Transverse colon (tissue), 4 donors: ENCODE data around the gene ATP5PF. TPM values are rescaled to one million over a fixed set of nuclear protein-coding genes. Genes with fewer than 3 reads are reported as not detected.
"Not testable (repeated sequence)": the region's sequence is repeated elsewhere in the genome, so short reads cannot be mapped to it uniquely, and the experiment has no call there.

Experiments
- DNase-seq: peaks from one replicate; pipeline ENCODE4 v3.0.0-alpha.2; 2019
- H3K27ac ChIP-seq, 4 donors: fragments of 200-600 bp; sonication (generic); 2 replicates each; pipeline ENCODE4 v1.5.1; 2016 to 2018; ENCODE audit warnings: inconsistent platforms in 4 of 4
- H3K27me3 ChIP-seq: fragments of 200-600 bp; sonication (generic); 2 replicates; pipeline ENCODE4 v1.5.1; 2017; ENCODE audit warnings: inconsistent platforms
- H3K36me3 ChIP-seq, 4 donors: fragments of 200-600 bp; sonication (generic); 2 replicates each; pipeline ENCODE4 v1.5.1; 2017 to 2019; ENCODE audit warnings: inconsistent platforms in 4 of 4
- H3K4me1 ChIP-seq, 4 donors: fragments of 200-600 bp; sonication (generic); 2 replicates each; pipeline ENCODE4 v1.5.1; 2017 to 2020; ENCODE audit warnings: inconsistent platforms in 4 of 4
- H3K4me3 ChIP-seq, 4 donors: fragments of 200-600 bp; sonication (generic); 1 replicate in 1 of 4; 2 replicates in 3 of 4; pipeline versions ENCODE4 v1.5.1 to v1.6.1; 2017 to 2019; ENCODE audit warnings: inconsistent platforms in 4 of 4
- H3K9me3 ChIP-seq, 2 donors: fragments of 200-600 bp; sonication (generic); 2 replicates each; pipeline ENCODE4 v1.5.1; 2017 to 2019; ENCODE audit warnings: inconsistent platforms in 2 of 2
- EP300 ChIP-seq: sonication (generic); formaldehyde crosslinking; IDR thresholded peaks from one replicate; pipeline ENCODE4 v1.6.1; 2017; ENCODE audit warnings: antibody characterized with exemption, low read depth
- POLR2A ChIP-seq: fragments of 450-650 bp; IDR thresholded peaks from one replicate; pipeline ENCODE4 v1.6.1; 2016; ENCODE audit warnings: antibody characterized with exemption, mild to moderate bottlenecking, moderate library complexity
- POLR2AphosphoS5 ChIP-seq, 3 donors: sonication (generic); formaldehyde crosslinking; IDR thresholded peaks; one replicate each; pipeline ENCODE4 v1.6.1; 2016; ENCODE audit warnings: antibody characterized with exemption in 3 of 3
- WGBS, 2 donors: methylation state at CpG; one replicate each; pipeline ENCODE4 v1.1.5; 2018; ENCODE audit warnings: low coverage in 1 of 2; 5-methylcytosine and 5-hydroxymethylcytosine counted together
- in situ Hi-C, 4 donors: fragments of 200-750 bp; cut with MboI; loops; one replicate each; pipeline versions ENCODE4 v1.15.0 to v1.15.1; 2017; ENCODE audit warnings: low sequenced_read_pairs in 3 of 4, low pct_ligation_motif_present in 1 of 4, low pct_unique_long_range_greater_than_20kb in 1 of 4
- intact Hi-C: fragments of 100-400 bp; cut with DNase I; formaldehyde crosslinking; loops from one replicate; pipeline ENCODE4 v1.15.1; 2023; ENCODE audit warnings: low total_unique reads
- total RNA-seq, 4 donors: library from RNA; depleted of rRNA; stranded (reverse); fragments of >200 nt; gene quantifications; one replicate each; pipeline ENCODE4 v1.1.0, GENCODE V29; 2016
- TF ChIP-seq, protein P1 (sequence below), 5 experiments: fragments of 200-600 bp in 3 of 5; fragments of 450-650 bp in 2 of 5; sonication (generic) in 3 of 5; IDR thresholded peaks; 1 replicate in 2 of 5; 2 replicates in 3 of 5; pipeline ENCODE4 v1.5.1; 2016 to 2017; ENCODE audit warnings: antibody characterized with exemption in 5 of 5, inconsistent platforms in 3 of 5, mild to moderate bottlenecking in 2 of 5, moderate library complexity in 1 of 5

Gene ATP5PF
- total RNA-seq, 4 donors from 2014 or later = 56.9 to 147 (median 78.4) TPM

DNA sequence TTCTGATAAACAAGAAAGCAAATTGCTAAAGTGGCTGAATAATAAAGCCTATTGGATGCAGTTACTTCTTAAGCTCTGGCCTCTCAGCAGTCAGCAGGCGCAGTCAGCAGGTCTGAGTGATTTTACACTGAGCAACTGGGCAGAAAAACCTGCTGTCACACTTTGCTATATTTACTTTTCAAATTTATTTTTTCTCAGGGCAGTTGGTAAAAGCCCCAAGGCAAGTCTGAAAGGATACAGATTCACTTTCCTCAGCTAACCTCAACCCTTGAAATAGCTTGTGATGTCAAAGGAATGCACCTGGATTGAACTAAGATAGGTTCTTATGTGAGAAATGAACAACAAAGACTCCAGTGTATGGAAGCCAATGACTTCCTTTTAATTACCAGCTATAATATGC lies 34.0 kb downstream of the ATP5PF start:
- intact Hi-C loops (no loop called here), in situ Hi-C loops (loop anchor here in 3 of 4 donors (10.0 to 25.0 kb wide), 3 partner anchors 76 to 96 kb away; partner anchors contain the start of gene MRPL39 (in 2 of the 3))
- Histone ChIP-seq H3K36me3 (no peaks in the 10 kb centered on the region), H3K27ac (no peak overlapping the region), H3K27me3 (no peaks in the 10 kb centered on the region), H3K9me3 (no peaks in the 10 kb centered on the region), H3K4me3 (no peak overlapping the region), H3K4me1 (no peaks in the 10 kb centered on the region)
- no peak for TF ChIP-seq POLR2AphosphoS5 (IDR thresholded peaks at IDR 0.05)
- no peak for TF ChIP-seq EP300
- 96% methylated on average over 1 of the region's 1 CpG; no CpG with 5 or more reads in 1 of the 2 donors for WGBS, 2 donors
- DNase-seq = no peak

DNA sequence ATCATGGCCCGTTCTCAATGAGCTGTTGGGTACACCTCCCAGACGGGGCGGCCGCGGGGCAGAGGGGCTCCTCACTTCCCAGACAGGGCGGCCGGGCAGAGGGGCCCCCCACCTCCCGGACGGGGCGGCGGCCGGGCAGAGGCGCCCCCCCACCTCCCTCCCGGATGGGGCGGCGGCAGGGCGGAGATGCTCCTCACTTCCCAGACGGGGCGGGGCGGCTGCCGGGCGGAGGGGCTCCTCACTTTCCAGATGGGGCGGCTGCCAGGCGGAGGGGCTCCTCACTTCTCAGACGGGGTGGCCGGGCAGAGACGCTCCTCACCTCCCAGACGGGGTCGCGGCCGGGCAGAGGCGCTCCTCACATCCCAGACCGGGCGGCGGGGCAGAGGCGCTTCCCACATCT lies 39.2 kb downstream of the ATP5PF start:
- H3K4me3 ChIP-seq, H3K27me3 ChIP-seq, H3K9me3 ChIP-seq, H3K4me1 ChIP-seq, H3K27ac ChIP-seq, intact Hi-C loops, DNase-seq, H3K36me3 ChIP-seq, in situ Hi-C loops: not testable (repeated sequence)
- 91 to 100% methylated on average over 1 to 31 of the region's 36 CpGs for WGBS, 2 donors

DNA sequence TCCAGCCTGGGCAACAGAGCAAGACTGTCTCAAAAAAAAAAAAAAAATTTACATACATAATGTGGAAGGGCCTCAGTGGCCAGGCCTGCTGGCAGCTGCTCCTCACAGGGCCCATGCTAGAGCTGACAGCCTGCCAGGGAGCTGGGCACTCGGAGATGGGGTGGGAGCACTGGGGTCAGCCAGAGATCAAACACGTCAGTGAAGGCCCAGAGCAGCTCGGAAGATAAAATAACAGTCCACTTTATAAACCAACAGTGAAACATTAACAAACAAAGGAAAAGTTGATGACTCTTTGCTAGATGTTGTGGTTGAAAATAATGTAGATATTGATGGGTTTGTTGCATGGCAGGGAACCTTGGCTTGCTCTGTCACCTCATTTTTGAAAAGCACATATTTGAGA lies 42.7 kb downstream of the ATP5PF start:
- no peak overlapping the region for H3K27ac ChIP-seq
- H3K4me3 ChIP-seq = no peak overlapping the region
- DNase-seq = no peak
- in situ Hi-C loops = no loop called here
- H3K9me3 ChIP-seq = no peaks in the 10 kb centered on the region
- H3K36me3 ChIP-seq = no peaks in the 10 kb centered on the region
- no peaks in the 10 kb centered on the region for H3K27me3 ChIP-seq
- 81 to 85% methylated on average over 3 of the region's 3 CpGs for WGBS, 2 donors
- TF ChIP-seq, protein P1, sequence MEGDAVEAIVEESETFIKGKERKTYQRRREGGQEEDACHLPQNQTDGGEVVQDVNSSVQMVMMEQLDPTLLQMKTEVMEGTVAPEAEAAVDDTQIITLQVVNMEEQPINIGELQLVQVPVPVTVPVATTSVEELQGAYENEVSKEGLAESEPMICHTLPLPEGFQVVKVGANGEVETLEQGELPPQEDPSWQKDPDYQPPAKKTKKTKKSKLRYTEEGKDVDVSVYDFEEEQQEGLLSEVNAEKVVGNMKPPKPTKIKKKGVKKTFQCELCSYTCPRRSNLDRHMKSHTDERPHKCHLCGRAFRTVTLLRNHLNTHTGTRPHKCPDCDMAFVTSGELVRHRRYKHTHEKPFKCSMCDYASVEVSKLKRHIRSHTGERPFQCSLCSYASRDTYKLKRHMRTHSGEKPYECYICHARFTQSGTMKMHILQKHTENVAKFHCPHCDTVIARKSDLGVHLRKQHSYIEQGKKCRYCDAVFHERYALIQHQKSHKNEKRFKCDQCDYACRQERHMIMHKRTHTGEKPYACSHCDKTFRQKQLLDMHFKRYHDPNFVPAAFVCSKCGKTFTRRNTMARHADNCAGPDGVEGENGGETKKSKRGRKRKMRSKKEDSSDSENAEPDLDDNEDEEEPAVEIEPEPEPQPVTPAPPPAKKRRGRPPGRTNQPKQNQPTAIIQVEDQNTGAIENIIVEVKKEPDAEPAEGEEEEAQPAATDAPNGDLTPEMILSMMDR (IDR thresholded peaks at IDR 0.05) = no peak
- TF ChIP-seq POLR2AphosphoS5 (IDR thresholded peaks at IDR 0.05) = no peak
- TF ChIP-seq EP300 = no peak
- TF ChIP-seq POLR2A = no peak
- intact Hi-C loops = no loop called here
- no peaks in the 10 kb centered on the region for H3K4me1 ChIP-seq

DNA sequence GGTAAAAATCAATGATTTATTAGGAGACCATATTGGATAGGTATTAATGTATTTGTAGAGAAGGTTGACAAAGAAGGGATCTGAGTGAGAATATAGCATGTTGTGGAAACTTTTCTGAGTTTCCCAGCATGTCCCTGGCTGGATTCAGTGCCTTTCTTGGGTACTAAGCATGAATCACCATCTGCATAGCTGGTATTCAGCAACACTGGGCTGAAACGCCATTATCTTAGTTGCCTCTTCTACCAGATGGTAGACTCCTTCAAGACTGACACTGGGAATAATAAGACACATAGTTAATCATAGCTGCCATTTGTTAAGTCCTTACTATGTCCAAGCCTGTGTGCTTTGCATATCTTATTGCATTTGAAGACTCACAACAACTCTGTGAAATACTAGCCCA lies 45.5 kb downstream of the ATP5PF start:
- H3K27me3 ChIP-seq = no peaks in the 10 kb centered on the region
- TF ChIP-seq POLR2A (no peak), EP300 (no peak), POLR2AphosphoS5 (IDR thresholded peaks at IDR 0.05) (no peak)
- TF ChIP-seq, protein P1 (IDR thresholded peaks at IDR 0.05) = no peak
- peaks cover 0 to 3% (median 0%) of the 10 kb centered on the region in 4 donors for H3K4me1 ChIP-seq
- H3K4me3 ChIP-seq = no peak overlapping the region
- in situ Hi-C loops = no loop called here
- DNase-seq = no peak
- peak overlapping the region in 1 of 4 donors; percentile 0 for H3K27ac ChIP-seq
- H3K9me3 ChIP-seq = no peaks in the 10 kb centered on the region
- WGBS, 2 donors = 88% methylated on average over 1 of the region's 1 CpG; no CpG with 5 or more reads in 1 of the 2 donors
- no peaks in the 10 kb centered on the region for H3K36me3 ChIP-seq
- intact Hi-C loops = no loop called here

DNA sequence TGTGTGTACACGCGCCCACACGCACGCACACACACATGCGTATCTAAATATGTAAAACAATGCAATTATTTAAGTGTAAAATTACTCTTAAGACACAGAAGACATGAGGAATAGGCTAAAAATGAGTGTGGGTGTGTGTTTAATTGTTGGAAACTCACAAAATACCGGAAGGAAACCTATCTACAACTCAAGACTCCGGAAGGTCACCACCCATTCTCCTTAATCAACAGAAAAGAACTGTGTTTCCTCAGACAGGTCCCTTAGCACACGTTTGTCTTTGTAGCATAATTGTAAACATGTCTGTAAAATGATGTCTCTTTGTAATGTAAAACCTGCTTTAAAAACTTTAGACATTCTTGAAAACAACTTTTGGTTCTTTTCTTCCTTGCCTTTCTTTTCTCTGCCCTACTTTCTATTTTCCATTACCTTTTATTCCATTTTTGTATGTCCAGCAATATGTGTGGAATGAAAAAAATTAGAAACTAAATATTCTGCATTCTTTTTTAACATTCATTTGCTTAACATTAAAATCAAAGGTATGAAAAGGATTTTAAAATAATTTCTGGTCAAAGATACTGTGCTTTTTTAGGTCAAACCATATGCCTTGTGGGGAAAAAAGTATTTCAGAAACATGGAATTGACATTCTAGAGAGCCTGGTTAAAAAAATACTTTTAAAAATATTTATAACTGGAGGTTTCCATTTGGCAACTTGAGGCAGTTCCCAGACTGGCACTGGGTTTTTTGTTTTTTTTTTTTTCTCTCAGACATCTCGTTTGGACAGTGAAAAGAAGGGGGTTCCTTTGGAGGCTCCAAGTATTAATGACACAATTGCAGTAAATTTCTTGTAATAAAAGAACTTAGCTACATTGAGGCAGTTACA lies 46.2 kb downstream of the ATP5PF start:
- Histone ChIP-seq H3K27ac (peak overlapping the region in 1 of 4 donors; percentile 0), H3K36me3 (no peaks in the 10 kb centered on the region), H3K9me3 (no peaks in the 10 kb centered on the region), H3K4me3 (no peak overlapping the region), H3K4me1 (peaks cover 0 to 3% (median 0%) of the 10 kb centered on the region in 4 donors), H3K27me3 (no peaks in the 10 kb centered on the region)
- intact Hi-C loops = no loop called here
- TF ChIP-seq, protein P1 (IDR thresholded peaks at IDR 0.05) = no peak
- TF ChIP-seq POLR2A (no peak), EP300 (no peak), POLR2AphosphoS5 (IDR thresholded peaks at IDR 0.05) (no peak)
- in situ Hi-C loops = no loop called here
- 65 to 69% methylated on average over 9 of the region's 9 CpGs for WGBS, 2 donors
- DNase-seq = no peak
